Activated CD4-positive, alpha-beta T cell treated with anti-CD3 and anti-CD28 coated beads, Interleukin-2, amount 50 U/mL, for 16 hours (primary cell): ENCODE results near the gene TTLL7.
"Not testable (repeated sequence)": the region's sequence is repeated elsewhere in the genome, so short reads cannot be mapped to it uniquely, and the experiment has no call there.

Experiments
- DNase-seq: peaks from one replicate; pipeline ENCODE4 v3.0.0-alpha.2; 2020

The TTLL7 gene

GRCh38 chr1:83994111-83994510 is 4.8 kb downstream of the TTLL7 start:
- DNase-seq: no peak

GRCh38 chr1:83990734-83991133 is 8.2 kb downstream of the TTLL7 start:
- DNase-seq: no peak

GRCh38 chr1:83985048-83985447 is 13.9 kb downstream of the TTLL7 start:
- DNase-seq: no peak

GRCh38 chr1:83983918-83984317 is 15.0 kb downstream of the TTLL7 start:
- DNase-seq: not testable (repeated sequence)

GRCh38 chr1:83978056-83978455 is 20.9 kb downstream of the TTLL7 start:
- DNase-seq: no peak

GRCh38 chr1:83976920-83977319 is 22.0 kb downstream of the TTLL7 start:
- DNase-seq: no peak

GRCh38 chr1:83970802-83971201 is 28.1 kb downstream of the TTLL7 start:
- DNase-seq: no peak

GRCh38 chr1:83970114-83970513 is 28.8 kb downstream of the TTLL7 start:
- DNase-seq: no peak

- DNase-seq: no peak
These were observed 31.6 kb downstream of the TTLL7 start for GRCh38 chr1:83967336-83967735.

GRCh38 chr1:83964153-83964552 is 34.8 kb downstream of the TTLL7 start:
- DNase-seq: no peak

- DNase-seq: no peak
These were observed 37.2 kb downstream of the TTLL7 start for GRCh38 chr1:83961571-83962295.

GRCh38 chr1:83960669-83961277 is 38.2 kb downstream of the TTLL7 start:
- DNase-seq: no peak

GRCh38 chr1:83959824-83960498 is 39.0 kb downstream of the TTLL7 start:
- no peak for DNase-seq

GRCh38 chr1:83958704-83959103 is 40.2 kb downstream of the TTLL7 start:
- no peak for DNase-seq

- no peak for DNase-seq
These were observed 44.6 kb downstream of the TTLL7 start for GRCh38 chr1:83954166-83954823.

GRCh38 chr1:83950106-83950661 is 48.7 kb downstream of the TTLL7 start:
- DNase-seq: no peak

- no peak for DNase-seq
These were observed 56.0 kb downstream of the TTLL7 start for GRCh38 chr1:83942914-83943313.

GRCh38 chr1:83934550-83934949 is 64.4 kb downstream of the TTLL7 start:
- no peak for DNase-seq

- no peak for DNase-seq
These were observed 66.2 kb downstream of the TTLL7 start for GRCh38 chr1:83932693-83933092.

- DNase-seq: no peak
These were observed 66.7 kb downstream of the TTLL7 start for GRCh38 chr1:83932281-83932680.

GRCh38 chr1:83931658-83932253 is 67.2 kb downstream of the TTLL7 start:
- peak; percentile 53 for DNase-seq

- DNase-seq: no peak
These were observed 69.7 kb downstream of the TTLL7 start for GRCh38 chr1:83929184-83929583.

- no peak for DNase-seq
These were observed 70.5 kb downstream of the TTLL7 start for GRCh38 chr1:83928396-83928795.
